HL-60 (cell line): ENCODE results near the gene AMN1.
"Not testable (repeated sequence)": the region's sequence is repeated elsewhere in the genome, so short reads cannot be mapped to it uniquely, and the experiment has no call there.

Source experiments
- DNase-seq, 2 experiments: peaks; one replicate each; pipeline ENCODE4 v3.0.0-alpha.2; 2010 to 2020; ENCODE audit warnings: low read depth in 1 of 2, low spot score in 1 of 2
- H3K27ac ChIP-seq: fragments of 250-450 bp; sonication (Bioruptor Pico); replicated peaks from 2 replicates; pipeline ENCODE4 v1.5.1; 2020; ENCODE audit warnings: mild to moderate bottlenecking, moderate library complexity
- H3K27me3 ChIP-seq: fragments of 250-450 bp; sonication (Bioruptor Pico); 2 replicates; pipeline ENCODE4 v1.5.1; 2021; ENCODE audit warnings: mild to moderate bottlenecking, moderate library complexity; ENCODE audit not compliant: insufficient read depth, poor library complexity, severe bottlenecking
- H3K4me3 ChIP-seq: replicated peaks from 2 replicates; pipeline ENCODE4 v1.5.1; 2011; ENCODE audit warnings: mild to moderate bottlenecking, control low read depth, low read length; ENCODE audit not compliant: insufficient read depth
- GABPA ChIP-seq: IDR thresholded peaks from 2 replicates; pipeline ENCODE4 v1.6.1; 2012; ENCODE audit warnings: low read depth
- POLR2AphosphoS5 ChIP-seq: IDR thresholded peaks from 2 replicates; pipeline ENCODE4 v1.6.1; 2012; ENCODE audit warnings: low read depth
- REST ChIP-seq: IDR thresholded peaks from 2 replicates; pipeline ENCODE4 v1.6.1; 2012; ENCODE audit warnings: low read depth; ENCODE audit not compliant: insufficient replicate concordance
- SPI1 ChIP-seq: IDR thresholded peaks from 2 replicates; pipeline ENCODE4 v1.6.1; 2012; ENCODE audit warnings: low read depth, mild to moderate bottlenecking, borderline replicate concordance
- TF ChIP-seq, protein P1 (sequence below): IDR thresholded peaks from one replicate; pipeline ENCODE4 v1.5.1; 2011; ENCODE audit warnings: low read length, control low read depth, inconsistent platforms; ENCODE audit not compliant: insufficient read depth

The AMN1 gene

GRCh38 chr12:31672521-31672920 is 56.3 kb downstream of the AMN1 start:
- TF ChIP-seq REST, result no peak
- H3K27ac ChIP-seq, result no peak overlapping the region
- no peak for DNase-seq

DNA sequence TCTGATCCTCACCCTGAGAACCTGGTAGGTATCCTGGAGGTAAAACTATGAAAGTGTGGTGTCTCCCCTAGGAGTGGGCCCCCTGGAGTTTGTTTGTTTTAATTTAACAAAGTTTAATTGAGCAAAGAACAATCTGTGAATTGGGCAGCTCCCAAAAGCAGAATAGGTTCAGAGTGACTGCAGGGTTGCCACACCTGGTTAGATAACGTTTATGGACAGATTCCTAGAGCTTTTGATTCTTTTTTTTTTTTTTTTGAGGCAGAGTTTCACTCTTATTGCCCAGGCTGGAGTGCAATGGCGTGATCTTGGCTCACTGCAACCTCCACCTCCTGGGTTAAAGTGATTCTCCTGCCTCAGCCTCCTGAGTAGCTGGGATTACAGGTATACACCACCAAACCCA is 59.2 kb downstream of the AMN1 start:
- DNase-seq, H3K27ac ChIP-seq, H3K4me3 ChIP-seq, H3K27me3 ChIP-seq: not testable (repeated sequence)

More at GRCh38 chr12:31672521-31672920, 56.3 kb downstream of the AMN1 start:
- no peaks in the 10 kb centered on the region for H3K27me3 ChIP-seq
- H3K4me3 ChIP-seq, result no peak overlapping the region

GRCh38 chr12:31669020-31669419 is 59.8 kb downstream of the AMN1 start:
- H3K27ac ChIP-seq, result no peak overlapping the region
- TF ChIP-seq, protein P1, sequence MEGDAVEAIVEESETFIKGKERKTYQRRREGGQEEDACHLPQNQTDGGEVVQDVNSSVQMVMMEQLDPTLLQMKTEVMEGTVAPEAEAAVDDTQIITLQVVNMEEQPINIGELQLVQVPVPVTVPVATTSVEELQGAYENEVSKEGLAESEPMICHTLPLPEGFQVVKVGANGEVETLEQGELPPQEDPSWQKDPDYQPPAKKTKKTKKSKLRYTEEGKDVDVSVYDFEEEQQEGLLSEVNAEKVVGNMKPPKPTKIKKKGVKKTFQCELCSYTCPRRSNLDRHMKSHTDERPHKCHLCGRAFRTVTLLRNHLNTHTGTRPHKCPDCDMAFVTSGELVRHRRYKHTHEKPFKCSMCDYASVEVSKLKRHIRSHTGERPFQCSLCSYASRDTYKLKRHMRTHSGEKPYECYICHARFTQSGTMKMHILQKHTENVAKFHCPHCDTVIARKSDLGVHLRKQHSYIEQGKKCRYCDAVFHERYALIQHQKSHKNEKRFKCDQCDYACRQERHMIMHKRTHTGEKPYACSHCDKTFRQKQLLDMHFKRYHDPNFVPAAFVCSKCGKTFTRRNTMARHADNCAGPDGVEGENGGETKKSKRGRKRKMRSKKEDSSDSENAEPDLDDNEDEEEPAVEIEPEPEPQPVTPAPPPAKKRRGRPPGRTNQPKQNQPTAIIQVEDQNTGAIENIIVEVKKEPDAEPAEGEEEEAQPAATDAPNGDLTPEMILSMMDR, result no peak
- TF ChIP-seq POLR2AphosphoS5, result no peak
- no peak for TF ChIP-seq GABPA
- TF ChIP-seq SPI1, result no peak
- TF ChIP-seq REST, result no peak

DNA sequence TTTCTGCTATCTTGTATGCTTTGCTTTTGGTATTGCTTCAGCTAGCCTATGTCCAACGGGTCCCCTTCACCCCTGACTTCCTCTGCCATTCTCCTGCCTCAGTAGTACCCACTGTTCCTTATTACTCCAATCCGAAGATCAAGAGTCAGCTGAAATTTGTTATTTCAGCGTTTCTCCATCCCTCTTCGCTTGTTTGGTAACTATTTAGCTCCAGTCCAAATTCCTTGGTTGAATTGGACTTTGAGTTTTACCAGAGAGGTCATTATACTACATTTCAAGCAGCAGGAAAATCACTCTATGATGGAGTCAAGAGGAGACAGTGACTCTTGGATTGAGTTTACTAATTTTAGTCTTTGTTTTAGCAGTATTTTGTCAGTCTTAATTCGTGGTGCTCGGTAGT is 64.8 kb downstream of the AMN1 start:
- Histone ChIP-seq H3K4me3 (no peak overlapping the region), H3K27me3 (no peaks in the 10 kb centered on the region), H3K27ac (no peak overlapping the region)
- DNase-seq, result no peak
- TF ChIP-seq SPI1 (no peak), GABPA (no peak), POLR2AphosphoS5 (no peak), REST (no peak)
- TF ChIP-seq, protein P1, result no peak

More at GRCh38 chr12:31669020-31669419, 59.8 kb downstream of the AMN1 start:
- Histone ChIP-seq H3K4me3 (no peak overlapping the region), H3K27me3 (no peaks in the 10 kb centered on the region)
- DNase-seq, result no peak
